Sciatic nerve (tissue), 2 donors: ENCODE measurements around the gene FMO1. TPM values are rescaled to one million over a fixed set of nuclear protein-coding genes. Genes with fewer than 3 reads are reported as not detected.
"Not testable (repeated sequence)": the region's sequence is repeated elsewhere in the genome, so short reads cannot be mapped to it uniquely, and the experiment has no call there.

Experiments
- ATAC-seq: fragments of 200-7000 bp; cut with Tn5 transposase; one replicate; pipeline ENCODE4 v1.9.1; 2020; ENCODE audit warnings: mild to moderate bottlenecking, moderate library complexity
- DNase-seq: peaks from one replicate; pipeline ENCODE4 v3.0.0-alpha.2; 2020; ENCODE audit warnings: low spot score
- intact Hi-C: fragments of 100-400 bp; cut with DNase I; formaldehyde crosslinking; loops from one replicate; pipeline ENCODE4 v1.14.2; 2022
- total RNA-seq: library from RNA; stranded (reverse); fragmentation: NEBNext Ultra II Directional; extraction: Animal tissue kit (Norgen Biotek cat#: 25700); gene quantifications from one replicate; pipeline ENCODE4 v1.2.1, GENCODE V29; 2021
- donor health status: DM: no; HTN: no; CAD: no.
- donor health status: DM: no; HTN: no; CAD: no.

Gene FMO1
- total RNA-seq, 1 donor from 2014 or later = 10.2 TPM

DNA sequence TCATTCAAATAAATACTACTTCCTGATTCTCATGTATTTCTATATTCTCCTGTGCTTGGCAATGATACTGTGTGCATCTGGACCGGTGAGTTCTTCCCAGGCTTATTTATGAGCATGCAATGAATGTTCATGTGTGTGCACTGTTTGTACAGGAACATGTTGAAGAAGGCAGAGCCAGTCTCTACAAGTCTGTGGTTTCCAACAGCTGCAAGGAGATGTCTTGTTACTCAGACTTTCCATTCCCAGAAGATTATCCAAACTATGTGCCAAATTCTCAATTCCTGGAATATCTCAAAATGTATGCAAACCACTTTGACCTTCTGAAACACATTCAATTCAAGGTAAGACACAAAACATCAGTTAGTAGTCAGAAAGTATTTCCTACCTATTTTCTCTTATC is 19.1 kb downstream of the FMO1 start:
- no peak for DNase-seq
- peak; percentile 74 for ATAC-seq
- intact Hi-C loops = no loop called here

DNA sequence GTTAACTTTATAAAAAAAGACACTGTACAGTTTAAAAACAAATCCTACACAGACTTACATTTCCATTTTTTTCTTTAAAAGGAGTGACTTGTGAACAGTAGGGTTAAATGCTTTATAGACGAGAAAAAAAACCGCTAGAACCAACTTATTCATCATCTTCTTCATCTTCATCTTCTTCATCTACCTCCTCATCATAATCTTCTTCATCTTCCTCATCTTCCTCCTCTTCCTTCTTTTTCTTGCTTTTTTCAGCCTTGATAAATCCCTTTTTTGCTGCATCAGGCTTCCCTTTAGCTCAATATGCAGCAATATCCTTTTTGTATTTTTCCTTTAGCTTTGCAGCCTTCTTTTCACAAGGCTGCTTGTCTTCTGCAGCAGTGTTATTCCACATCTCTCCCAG is 22.5 kb downstream of the FMO1 start:
- DNase-seq = no peak
- no peak for ATAC-seq
- intact Hi-C loops = no loop called here

DNA sequence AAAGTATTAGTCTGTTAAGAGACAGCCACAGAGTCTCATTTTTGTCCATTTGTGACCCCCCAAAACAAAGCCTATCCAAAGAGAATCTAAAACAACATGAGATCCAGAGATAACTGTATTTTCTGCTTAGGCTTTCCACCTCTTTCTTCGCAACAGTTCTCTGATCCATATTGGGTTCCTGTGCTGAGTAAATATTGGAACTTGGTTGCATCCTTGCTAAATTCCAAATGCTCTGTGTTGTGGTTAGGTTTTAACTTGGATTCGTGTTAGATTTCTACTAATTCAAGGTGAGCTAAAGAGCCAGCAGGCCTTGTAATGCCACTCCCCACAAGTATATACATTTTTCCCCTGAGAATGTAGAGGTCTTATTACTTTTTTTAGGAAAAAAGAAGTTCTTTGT is 29.2 kb downstream of the FMO1 start:
- DNase-seq = no peak
- ATAC-seq = no peak
- intact Hi-C loops = no loop called here

DNA sequence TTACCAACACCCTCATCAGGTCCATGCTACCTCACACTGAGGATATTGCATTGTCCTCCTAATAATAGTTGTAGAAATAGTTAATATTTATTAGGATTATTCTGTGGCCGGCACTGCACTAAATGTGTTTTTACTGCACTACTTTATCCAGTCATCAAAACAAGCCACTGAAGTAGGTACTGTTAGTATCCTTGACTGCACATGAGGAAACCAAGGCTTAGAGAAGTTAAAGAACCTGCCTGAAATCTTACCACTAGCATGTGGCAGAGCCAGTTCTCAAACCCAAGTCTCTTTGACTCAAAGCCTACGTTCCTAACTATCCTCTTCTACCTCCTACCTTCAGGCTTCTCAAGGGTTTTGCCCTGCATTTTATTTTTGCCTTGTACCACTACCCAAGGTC is 30.9 kb downstream of the FMO1 start:
- ATAC-seq (no peak), DNase-seq (no peak)
- intact Hi-C loops = no loop called here

DNA sequence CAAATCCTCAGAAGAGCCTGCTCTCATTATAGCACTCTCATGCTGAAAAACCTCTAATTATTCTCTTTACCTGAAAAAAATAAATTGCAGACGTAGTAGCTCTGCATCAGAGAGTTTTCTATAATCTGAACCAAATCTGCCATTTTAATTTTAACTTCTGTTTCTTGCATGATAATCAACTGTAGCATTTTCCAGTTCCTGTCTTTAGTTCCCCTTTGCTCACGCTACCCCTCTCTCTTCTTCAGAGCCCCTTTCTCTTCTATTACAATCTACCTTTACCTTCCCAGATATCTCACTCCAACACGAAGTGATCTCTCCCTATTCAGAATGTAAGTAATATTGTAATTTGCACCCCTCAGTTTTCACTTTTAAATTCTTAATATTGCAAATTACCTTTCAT is 31.4 kb downstream of the FMO1 start:
- intact Hi-C loops = no loop called here
- DNase-seq (no peak), ATAC-seq (no peak)

DNA sequence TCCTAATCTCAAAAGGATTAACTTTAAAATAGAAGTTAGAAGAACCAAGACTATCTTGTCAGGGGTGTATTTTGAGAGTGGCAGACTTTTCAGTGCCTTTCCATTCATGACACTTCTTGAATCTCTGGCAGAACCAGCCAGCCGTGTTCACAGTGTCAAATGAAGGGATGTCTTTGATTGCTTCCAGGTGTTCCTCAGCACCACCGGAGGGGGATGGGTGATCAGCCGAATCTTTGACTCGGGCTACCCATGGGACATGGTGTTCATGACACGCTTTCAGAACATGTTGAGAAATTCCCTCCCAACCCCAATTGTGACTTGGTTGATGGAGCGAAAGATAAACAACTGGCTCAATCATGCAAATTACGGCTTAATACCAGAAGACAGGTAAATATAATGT is 32.3 kb downstream of the FMO1 start:
- peak; percentile 57 for ATAC-seq
- DNase-seq = no peak
- intact Hi-C loops = no loop called here

DNA sequence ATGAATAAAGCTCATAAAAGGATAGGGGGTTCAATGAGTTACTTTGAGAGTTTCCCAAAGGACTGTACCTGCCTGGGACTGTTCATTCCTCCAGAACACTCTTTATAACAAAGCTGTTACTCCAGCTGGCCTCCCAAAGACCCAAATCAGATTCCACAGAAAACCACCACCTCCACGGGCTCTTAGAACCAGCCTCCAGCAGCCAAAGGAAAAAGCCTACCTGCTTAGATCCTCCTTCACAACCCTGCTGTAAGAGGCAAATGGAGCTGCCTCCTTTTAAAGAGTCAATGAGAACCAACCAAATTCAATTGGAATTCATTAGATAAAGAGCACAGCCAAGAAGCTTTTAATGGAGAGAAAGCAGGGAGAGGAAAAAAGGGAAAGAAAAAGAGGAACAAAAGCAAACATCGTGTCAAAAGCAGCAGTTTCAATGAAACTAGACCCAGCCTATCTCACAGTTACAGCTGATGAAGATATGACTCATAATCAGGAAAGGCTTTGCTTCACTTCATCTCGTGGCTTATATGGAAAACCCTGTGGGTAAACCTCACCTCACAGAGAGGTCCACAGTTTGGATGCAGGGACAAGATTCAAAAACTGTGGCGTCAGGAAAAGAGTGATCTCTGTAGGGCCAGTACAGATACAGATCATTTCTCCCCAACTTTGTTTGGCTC is 37.9 kb downstream of the FMO1 start:
- intact Hi-C loops = no loop called here
- no peak for ATAC-seq
- no peak for DNase-seq

DNA sequence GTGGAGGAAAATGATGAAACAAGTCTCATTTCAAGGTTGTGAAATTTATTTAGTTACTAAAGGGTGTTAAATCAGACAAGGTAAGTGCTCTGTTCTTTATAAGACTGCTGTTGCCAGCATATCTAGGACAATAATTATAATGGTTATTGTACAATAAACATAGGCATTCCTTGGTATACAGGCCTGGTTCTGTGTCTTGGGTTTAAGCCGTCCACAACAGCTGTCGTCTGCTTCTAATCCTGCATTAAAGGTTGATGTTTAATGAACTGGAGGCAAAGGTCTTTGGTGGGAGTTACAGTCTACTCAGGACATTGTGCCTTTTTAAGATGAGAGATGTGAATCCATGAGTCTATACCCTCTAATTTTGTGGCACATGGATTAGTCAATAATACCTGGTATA is 42.3 kb downstream of the FMO1 start:
- intact Hi-C loops = no loop called here
- no peak for DNase-seq
- ATAC-seq = no peak

DNA sequence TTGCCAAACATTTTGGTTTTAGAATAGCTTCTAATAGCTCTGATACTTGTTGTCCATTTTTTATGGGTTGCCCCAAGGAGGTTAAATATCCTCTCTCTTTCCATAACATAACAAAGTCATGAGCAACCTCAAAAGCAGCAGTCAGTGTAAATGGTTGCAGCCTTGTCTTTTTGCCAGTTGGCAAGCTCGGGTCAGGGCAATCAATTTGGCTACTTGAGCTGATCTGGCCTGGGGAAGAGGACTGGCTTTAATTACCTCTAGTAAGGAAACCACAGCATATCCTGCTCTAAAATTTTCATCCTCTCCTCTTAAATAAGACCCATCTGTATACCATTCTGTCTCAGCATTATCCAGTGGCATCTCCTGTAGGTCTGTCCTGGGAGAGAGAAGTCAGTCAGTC is 44.5 kb downstream of the FMO1 start:
- ATAC-seq = no peak
- DNase-seq = no peak
- intact Hi-C loops = no loop called here

DNA sequence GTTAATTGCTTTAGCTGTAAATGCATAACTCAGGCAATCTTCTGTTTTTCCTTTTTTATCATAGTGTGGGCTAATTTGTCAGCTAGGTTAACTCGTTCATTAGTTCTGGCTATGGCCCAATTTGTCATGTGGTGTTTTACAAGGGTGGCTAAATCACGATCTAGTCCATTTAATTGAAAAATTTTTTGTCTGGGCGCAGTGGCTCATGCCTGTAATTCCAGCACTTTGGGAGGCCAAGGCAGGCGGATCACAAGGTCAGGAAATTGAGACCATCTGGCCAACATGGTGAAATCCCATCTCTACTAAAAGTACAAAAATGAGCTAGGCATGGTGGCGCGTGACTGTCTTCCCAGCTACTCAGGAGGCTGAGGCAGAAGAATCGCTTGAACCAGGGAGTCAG is 47.1 kb downstream of the FMO1 start:
- DNase-seq, intact Hi-C loops: not testable (repeated sequence)
- ATAC-seq = peak; percentile 65

DNA sequence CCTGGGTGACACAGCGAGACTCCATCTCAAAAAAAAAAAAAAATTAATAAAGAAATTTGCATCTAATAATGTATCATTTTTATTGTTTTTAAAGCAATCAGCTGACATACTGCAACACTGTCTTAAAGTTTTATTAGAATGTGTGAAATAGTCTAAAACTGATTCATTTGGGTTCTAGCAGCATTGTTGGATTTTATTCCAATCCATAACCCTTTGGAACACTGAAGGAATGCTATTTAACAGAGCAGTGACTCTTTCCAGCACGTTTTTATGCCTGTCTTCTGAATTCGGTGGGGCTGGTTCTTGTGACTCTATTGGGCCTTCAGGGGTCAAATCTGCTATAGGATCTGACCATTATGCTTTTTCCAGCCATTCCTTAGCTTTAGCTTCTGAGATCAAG is 47.5 kb downstream of the FMO1 start:
- ATAC-seq (no peak), DNase-seq (no peak)
- intact Hi-C loops = no loop called here

DNA sequence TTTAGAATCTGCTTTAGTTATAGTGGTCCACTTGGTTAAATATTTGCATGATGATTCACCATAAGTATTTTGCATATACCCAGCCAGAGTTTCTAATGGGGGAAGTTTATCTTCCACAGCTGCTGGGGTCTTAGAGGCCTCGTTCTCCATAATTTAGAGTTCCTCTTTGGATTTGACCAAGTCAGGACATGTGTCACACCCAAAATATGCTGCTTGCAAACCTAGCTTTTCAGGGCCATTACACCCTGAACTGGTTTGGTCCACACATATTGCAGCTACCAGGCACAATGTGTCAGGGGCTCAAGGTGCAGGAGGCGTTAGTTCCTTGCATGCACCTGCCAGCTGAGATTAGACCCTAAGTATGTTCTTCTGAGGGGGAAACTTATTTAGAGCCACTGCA is 48.6 kb downstream of the FMO1 start:
- no peak for ATAC-seq

DNA sequence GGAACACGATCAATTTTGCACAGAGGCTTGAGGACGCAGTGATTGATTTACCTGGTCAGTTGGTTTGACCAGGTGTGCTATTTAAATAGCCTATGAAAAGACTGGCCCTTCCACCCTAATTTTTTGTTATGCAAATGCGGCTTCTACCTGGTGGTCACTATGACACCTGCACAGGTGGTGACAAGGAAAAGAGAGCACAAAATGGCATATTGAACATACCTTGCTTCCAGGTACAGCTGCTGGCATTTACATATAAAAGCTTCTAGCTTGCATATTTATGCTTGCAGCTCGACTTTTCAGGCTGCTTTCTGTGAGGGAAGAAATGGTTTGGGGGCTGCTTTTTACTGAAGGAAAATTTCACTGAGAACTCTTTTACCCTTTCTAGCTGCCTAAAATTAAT is 50.4 kb downstream of the FMO1 start:
- ATAC-seq (no peak), DNase-seq (no peak)
- intact Hi-C loops = no loop called here

More for the DNA sequence above, 48.6 kb downstream of the FMO1 start:
- intact Hi-C loops = no loop called here
- DNase-seq = no peak

DNA sequence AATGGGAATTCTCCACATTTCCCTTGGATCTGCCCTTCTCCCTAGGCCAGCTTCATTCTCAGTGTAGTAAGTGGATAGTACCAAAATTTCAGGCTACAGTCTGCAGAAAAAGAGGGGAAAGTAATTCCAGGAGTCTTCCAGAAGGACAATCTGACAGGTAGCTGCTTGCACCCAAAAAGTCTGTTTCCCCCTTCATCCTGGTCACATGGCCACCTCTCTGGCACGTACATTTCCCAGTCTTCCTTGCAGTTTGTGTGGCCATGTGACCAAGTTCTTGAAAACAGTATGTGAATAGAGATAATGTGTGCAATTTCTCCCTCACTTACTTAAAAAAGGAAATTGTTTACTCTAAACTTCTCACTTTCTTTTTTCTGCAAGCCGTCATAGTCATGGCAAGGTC is 51.0 kb downstream of the FMO1 start:
- DNase-seq = no peak
- intact Hi-C loops = no loop called here
- no peak for ATAC-seq

DNA sequence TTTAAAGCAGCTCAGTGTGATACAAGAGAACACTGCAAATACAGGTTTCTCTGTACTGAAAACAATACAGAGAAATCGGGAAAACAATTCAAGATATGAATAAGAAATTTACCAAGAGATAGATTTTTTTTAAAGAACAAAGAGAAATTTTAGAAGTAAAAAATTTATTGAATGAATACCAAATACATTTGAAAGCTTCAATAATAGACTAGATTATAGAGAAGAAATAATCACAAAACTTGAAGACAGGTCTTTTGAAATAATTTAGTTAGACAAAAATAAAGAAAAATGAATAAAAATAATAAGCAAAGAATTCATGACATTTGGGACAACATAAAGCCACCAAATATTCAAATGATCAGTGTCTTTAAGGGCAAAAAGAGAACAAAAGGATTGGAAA is 52.1 kb downstream of the FMO1 start:
- DNase-seq (no peak), ATAC-seq (no peak)
- intact Hi-C loops = no loop called here

DNA sequence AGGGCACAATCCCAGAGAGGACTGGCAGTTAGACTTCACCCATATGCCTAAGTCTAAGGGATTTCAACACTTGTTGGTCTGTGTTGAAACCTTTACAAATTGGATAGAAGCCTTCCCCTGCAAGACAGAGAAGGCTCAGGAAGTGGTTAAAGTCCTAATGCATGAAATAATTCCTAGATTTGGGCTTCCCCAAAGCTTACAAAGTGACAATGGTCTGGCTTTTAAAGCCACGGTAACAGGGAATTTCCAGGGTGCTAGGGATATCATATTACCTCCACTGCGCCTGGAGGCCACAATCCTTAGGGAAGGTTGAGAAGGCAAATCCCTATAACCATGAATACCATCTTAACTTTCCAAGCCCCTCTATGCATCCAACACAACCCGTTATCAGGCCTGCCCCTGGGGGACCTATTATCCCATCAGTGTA is 62.4 kb downstream of the FMO1 start:
- ATAC-seq (no peak), DNase-seq (no peak)
- intact Hi-C loops = no loop called here

DNA sequence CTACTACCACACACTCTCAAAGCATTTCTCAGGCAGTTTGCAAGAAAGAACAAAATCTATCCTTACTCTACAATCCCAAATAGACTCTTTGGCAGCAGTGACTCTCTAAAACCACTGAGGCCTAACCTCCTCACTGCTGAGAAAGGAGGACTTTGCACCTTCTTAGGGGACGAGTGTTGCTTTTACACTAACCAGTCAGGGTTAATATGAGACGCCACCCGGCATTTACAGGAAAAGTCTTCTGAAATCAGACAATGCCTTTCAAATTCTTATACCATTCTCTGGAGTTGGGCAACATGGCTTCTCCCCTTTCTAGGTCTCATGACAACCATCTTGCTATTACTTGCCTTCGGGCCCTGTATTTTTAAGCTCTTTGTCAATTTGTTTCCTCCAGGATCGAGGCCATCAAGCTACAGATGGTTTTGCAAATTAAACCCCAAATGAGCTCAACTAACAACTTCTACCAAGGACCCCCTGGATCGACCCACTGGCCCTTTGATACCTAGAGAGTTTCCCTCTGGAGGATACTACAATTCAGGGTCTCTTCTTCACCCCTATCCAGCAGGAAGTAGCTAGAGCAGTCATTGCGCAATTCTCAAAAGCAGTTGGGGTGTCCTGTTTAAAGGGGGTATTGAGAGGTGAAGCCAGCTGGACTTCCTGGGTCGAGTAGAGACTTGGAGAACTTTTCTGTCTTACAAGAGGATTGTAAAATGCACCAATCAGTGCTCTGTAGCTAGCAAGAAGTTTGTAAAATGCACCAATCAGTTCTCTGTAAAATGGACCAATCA is 63.7 kb downstream of the FMO1 start:
- DNase-seq (no peak), ATAC-seq (no peak)
- intact Hi-C loops = no loop called here

DNA sequence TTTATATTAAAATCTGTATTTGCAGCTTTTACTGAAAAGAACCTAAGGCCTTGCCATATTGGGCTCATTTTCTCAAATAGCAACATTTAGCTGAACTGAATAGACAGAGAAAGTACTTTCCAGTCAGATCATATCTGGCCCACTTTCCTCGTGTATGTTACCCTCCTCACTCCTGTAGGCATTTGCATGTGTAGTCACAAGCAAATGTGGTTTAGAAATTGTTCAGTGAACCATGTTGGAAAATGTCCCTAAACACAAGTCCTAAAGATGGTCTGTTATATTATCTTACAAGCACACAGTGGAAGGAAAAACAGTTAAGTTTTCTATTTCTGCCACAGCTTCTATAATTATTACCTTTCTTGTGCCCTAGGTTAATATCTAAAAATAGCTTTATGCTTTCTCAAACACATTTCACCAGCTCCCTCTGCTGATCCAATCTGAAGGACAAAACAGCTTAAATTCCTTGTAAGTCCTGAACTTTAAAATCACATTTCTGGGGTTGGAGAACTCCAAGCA is 65.1 kb downstream of the FMO1 start:
- ATAC-seq (no peak), DNase-seq (no peak)
- intact Hi-C loops = no loop called here

DNA sequence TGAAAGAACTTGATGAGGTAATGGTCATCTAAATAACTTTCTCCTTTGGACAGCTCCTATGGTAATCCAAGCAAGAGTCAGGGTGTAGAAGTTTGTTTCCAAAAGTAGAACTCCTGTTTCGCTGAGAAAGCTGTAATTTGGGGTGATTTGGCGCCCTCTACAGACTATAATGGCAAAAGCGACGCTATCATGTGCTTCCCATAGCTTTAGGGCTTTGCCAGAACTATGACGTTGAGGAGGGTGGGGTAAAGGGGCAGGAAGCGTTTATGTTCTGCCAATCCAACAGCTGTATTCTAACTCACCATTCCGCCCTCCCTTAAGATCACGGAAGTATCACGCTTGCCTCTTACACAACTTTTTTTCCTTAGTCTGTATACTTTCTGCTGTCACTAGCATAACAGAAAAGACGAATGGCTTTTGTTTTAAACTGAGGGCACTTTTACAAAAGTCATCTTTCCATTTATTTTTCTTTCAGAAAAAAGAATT is 65.6 kb downstream of the FMO1 start, which contains the start of gene FMO4:
TSS of gene FMO4 (plus strand) at position 349 of the 486 bp plus-strand sequence. CDS start 5,643 bp downstream, outside the sequence.
- ATAC-seq (peak; percentile 100), DNase-seq (peak; percentile 89)
- intact Hi-C loops = no loop called here

DNA sequence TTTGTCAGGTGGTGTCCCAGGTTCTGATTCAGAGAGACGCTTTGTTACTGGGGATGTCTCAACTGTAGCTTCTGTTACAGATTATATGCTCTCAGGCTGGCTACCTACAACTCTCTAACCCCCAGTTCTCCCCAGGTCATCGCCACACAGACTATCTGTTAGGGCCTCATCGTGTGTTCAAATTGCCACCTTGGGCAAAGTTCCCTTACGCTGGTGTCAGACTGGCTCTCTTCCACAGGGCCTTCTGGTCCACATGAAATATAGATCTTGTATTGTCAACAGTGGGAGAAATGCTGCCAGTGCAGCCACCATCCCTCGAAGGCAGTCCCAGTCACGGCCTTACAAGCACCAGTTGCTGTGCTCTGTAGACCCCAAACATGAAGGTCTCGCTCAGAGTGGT is 81.0 kb downstream of the FMO1 start:
- ATAC-seq = no peak
- intact Hi-C loops = no loop called here
- no peak for DNase-seq
